ENCODE measurements around the gene DTX4. TPM values are rescaled to one million over a fixed set of nuclear protein-coding genes. Genes with fewer than 3 reads are reported as not detected.

The DTX4 gene
- polyA plus RNA-seq, 1 donor, result 43.9 TPM

DNA sequence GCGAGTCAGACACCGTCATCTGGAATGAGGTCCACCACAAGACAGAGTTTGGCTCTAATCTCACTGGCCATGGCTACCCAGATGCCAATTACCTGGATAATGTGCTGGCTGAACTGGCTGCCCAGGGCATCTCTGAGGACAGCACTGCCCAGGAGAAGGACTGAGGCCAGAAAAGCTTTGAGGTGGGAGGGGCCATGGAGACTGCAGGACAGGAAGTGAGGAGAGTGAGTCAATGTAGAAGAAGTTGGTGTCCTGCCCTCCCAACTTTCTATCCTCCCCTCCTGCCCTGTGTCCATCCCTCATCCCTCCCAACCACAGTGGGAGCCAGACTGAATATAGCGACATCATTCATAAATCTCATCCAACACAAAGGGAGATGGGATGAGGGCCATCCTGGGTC lies 32.8 kb downstream of the DTX4 start:
- Histone ChIP-seq H3K27ac (ENCODE audit: low read length) (no peak overlapping the region), H3K27me3 (ENCODE audit: control insufficient read depth, insufficient read depth, low read length) (no peaks in the 10 kb centered on the region), H3K9me3 (ENCODE audit: control insufficient read depth, low read depth, low read length) (no peaks in the 10 kb centered on the region), H3K4me1 (ENCODE audit: control insufficient read depth, insufficient read depth, low read length) (peaks cover 7% of the 10 kb centered on the region), H3K4me3 (ENCODE audit: low read length) (no peak overlapping the region), H3K36me3 (ENCODE audit: control insufficient read depth, insufficient read depth, low read length) (peaks cover 57% of the 10 kb centered on the region)
- WGBS (ENCODE audit: insufficient coverage, low lambda C conversion rate), result no CpG with 5 or more reads among the region's 3 CpGs
- no peak for DNase-seq

- no peak overlapping the region for H3K27ac ChIP-seq (ENCODE audit: low read length)
- no peak for DNase-seq
- H3K4me1 ChIP-seq (ENCODE audit: control insufficient read depth, insufficient read depth, low read length), result peaks cover 7% of the 10 kb centered on the region
- no peak overlapping the region for H3K4me3 ChIP-seq (ENCODE audit: low read length)
- H3K9me3 ChIP-seq (ENCODE audit: control insufficient read depth, low read depth, low read length), result no peaks in the 10 kb centered on the region
- peaks cover 51% of the 10 kb centered on the region for H3K36me3 ChIP-seq (ENCODE audit: control insufficient read depth, insufficient read depth, low read length)
- H3K27me3 ChIP-seq (ENCODE audit: control insufficient read depth, insufficient read depth, low read length), result no peaks in the 10 kb centered on the region
- WGBS (ENCODE audit: insufficient coverage, low lambda C conversion rate), result no CpG with 5 or more reads among the region's 7 CpGs
Observed at GRCh38 chr11:59205648-59206047, 33.7 kb downstream of the DTX4 start.

DNA sequence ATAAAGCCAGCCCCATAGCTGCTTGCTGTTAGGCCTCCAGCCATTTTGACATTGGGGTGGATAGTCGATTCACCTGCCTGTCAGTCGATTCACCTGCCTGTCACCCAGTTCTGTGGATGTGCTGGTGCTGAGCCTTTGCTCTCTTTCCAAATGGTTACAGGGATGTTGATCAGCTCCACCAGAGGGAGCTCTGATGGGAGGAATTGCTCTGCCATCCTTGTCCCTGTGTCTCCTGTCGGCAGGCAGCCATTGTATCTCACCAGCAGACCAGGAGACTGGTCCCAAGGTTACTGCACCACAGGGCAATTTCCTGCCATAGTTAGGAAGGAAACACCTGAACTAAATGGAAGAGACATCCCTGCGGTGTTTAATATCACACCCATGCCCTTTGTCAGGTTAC lies 34.7 kb downstream of the DTX4 start:
- H3K27me3 ChIP-seq (ENCODE audit: control insufficient read depth, insufficient read depth, low read length), result no peaks in the 10 kb centered on the region
- H3K9me3 ChIP-seq (ENCODE audit: control insufficient read depth, low read depth, low read length), result no peaks in the 10 kb centered on the region
- peaks cover 42% of the 10 kb centered on the region for H3K36me3 ChIP-seq (ENCODE audit: control insufficient read depth, insufficient read depth, low read length)
- H3K27ac ChIP-seq (ENCODE audit: low read length), result no peak overlapping the region
- H3K4me1 ChIP-seq (ENCODE audit: control insufficient read depth, insufficient read depth, low read length), result no peaks in the 10 kb centered on the region
- H3K4me3 ChIP-seq (ENCODE audit: low read length), result no peak overlapping the region
- DNase-seq, result peak in 1 of 2 donors; percentile 50
- no CpG with 5 or more reads among the region's 4 CpGs for WGBS (ENCODE audit: insufficient coverage, low lambda C conversion rate)

GRCh38 chr11:59207988-59208451 lies 36.1 kb downstream of the DTX4 start:
- Histone ChIP-seq H3K4me3 (ENCODE audit: low read length) (peak overlapping the region; percentile 9), H3K27me3 (ENCODE audit: control insufficient read depth, insufficient read depth, low read length) (no peaks in the 10 kb centered on the region), H3K27ac (ENCODE audit: low read length) (no peak overlapping the region), H3K9me3 (ENCODE audit: control insufficient read depth, low read depth, low read length) (no peaks in the 10 kb centered on the region), H3K4me1 (ENCODE audit: control insufficient read depth, insufficient read depth, low read length) (no peaks in the 10 kb centered on the region), H3K36me3 (ENCODE audit: control insufficient read depth, insufficient read depth, low read length) (peaks cover 30% of the 10 kb centered on the region)
- WGBS (ENCODE audit: insufficient coverage, low lambda C conversion rate), result 29% methylated on average over 4 of the region's 5 CpGs
- DNase-seq, result peak in 1 of 2 donors; percentile 38

DNA sequence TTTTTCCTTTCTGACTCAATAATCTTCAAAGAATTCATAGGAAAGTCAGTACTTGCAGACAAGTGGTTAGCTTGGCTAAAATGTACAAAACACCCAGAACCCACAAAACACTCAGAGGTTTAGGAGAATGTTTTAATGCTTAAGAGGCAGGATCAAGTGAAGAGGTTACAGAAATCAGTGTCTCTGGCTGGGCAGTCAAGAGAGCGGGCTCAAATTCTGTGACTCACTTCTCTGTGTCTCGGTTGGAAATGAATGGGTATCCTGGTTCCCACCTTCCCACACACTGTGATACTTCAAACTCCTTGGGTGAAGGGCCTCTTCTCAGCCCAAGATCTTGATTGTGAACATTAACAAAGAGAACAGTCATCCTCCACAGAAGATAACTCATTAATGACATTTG lies 37.0 kb downstream of the DTX4 start:
- H3K27ac ChIP-seq (ENCODE audit: low read length), result no peak overlapping the region
- H3K4me1 ChIP-seq (ENCODE audit: control insufficient read depth, insufficient read depth, low read length), result no peaks in the 10 kb centered on the region
- H3K9me3 ChIP-seq (ENCODE audit: control insufficient read depth, low read depth, low read length), result no peaks in the 10 kb centered on the region
- H3K27me3 ChIP-seq (ENCODE audit: control insufficient read depth, insufficient read depth, low read length), result no peaks in the 10 kb centered on the region
- WGBS (ENCODE audit: insufficient coverage, low lambda C conversion rate), result no CpG with 5 or more reads among the region's 2 CpGs
- H3K4me3 ChIP-seq (ENCODE audit: low read length), result no peak overlapping the region
- no peak for DNase-seq
- H3K36me3 ChIP-seq (ENCODE audit: control insufficient read depth, insufficient read depth, low read length), result peaks cover 26% of the 10 kb centered on the region

GRCh38 chr11:59212222-59212621 lies 40.3 kb downstream of the DTX4 start:
- Histone ChIP-seq H3K4me1 (ENCODE audit: control insufficient read depth, insufficient read depth, low read length) (no peaks in the 10 kb centered on the region), H3K9me3 (ENCODE audit: control insufficient read depth, low read depth, low read length) (no peaks in the 10 kb centered on the region), H3K27ac (ENCODE audit: low read length) (no peak overlapping the region), H3K4me3 (ENCODE audit: low read length) (peak overlapping the region; percentile 10), H3K36me3 (ENCODE audit: control insufficient read depth, insufficient read depth, low read length) (no peaks in the 10 kb centered on the region), H3K27me3 (ENCODE audit: control insufficient read depth, insufficient read depth, low read length) (no peaks in the 10 kb centered on the region)
- DNase-seq, result no peak
- WGBS (ENCODE audit: insufficient coverage, low lambda C conversion rate), result no CpG with 5 or more reads among the region's 7 CpGs

DNA sequence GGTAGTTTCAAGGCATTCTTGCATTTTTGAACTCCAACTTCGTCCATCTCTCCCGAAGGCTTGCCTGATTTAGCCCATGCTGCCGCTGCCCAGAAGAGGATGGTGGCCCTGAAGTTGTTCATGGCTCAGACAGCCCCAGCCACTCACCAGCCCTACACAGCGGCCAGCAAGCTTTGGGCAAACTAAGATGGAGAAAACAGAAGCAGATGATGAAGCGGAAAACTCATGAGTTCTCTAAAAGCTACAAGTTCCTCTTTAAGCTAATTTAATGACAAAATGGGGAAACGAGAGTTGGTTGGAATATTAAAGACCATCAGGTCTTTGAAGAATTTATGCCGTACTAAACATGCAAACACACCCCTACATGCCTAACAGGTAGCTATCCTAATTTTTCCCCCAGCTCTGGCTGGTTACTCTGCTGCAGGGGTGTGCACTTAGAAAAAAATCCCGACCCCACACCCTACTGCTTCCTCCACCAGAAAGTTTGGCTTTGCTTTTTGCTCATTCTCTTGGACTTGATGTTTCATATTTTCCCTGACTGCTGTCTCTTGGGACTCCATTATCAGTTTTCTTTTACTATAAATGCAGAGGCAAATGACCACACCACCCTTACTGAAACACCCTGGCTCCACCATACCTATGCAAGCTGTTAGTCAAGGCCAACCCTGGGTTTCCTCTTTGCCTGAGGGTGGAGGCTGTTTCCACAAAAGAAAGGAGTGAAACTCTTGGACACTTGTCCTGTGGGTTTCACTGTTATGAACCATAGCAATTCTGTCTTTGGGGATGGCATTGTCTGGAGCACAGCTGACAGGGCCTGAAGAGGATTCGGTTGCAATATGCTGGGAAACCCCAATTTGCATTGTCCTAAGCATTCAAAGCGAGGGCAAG lies 41.1 kb downstream of the DTX4 start, which contains the start of gene MPEG1:
TSS of gene MPEG1 (minus strand) at position 184 of the 888 bp plus-strand sequence. CDS start at position 122, 62 bp downstream.
- Histone ChIP-seq H3K36me3 (ENCODE audit: control insufficient read depth, insufficient read depth, low read length) (no peaks in the 10 kb centered on the region), H3K27me3 (ENCODE audit: control insufficient read depth, insufficient read depth, low read length) (no peaks in the 10 kb centered on the region), H3K27ac (ENCODE audit: low read length) (no peak within 1 kb of the TSS), H3K9me3 (ENCODE audit: control insufficient read depth, low read depth, low read length) (no peaks in the 10 kb centered on the region), H3K4me1 (ENCODE audit: control insufficient read depth, insufficient read depth, low read length) (no peaks in the 10 kb centered on the region), H3K4me3 (ENCODE audit: low read length) (peak within 1 kb of the TSS; percentile 10)
- WGBS (ENCODE audit: insufficient coverage, low lambda C conversion rate), result 100% methylated on average over 1 of the region's 10 CpGs
- DNase-seq, result no peak

DNA sequence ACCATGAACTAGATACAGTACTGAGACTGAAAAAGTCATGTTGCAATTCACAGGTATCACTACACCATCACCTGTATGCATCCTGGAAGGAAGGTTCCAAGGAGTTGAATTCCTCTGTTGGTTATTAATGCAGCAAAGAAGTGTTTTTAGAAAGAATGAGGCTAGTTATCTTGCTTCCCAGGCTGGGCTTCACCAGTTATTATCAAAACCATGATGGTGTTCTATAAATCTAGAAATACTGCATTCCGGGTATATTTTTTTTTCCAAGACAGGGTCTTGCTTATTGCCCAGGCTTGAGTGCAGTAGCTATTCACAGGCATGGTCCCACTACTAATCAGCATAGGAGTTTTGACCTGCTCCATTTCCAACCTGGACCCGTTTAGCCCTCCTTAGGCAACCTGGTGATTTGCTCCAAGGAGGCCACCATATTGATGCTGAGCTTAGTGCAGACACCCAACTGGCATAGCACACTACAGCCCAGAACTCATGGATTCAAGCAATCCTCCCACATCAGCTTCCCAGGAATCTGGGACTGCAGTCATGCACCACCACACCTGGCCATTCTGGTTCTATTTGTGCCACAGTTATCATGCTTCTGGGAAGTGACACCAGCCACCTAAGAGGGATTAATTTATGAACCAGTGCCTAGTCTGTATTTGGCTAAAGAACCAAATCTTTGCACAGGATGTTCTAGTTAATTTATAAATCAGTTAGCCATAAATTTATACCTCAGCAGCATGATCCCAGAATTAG lies 42.4 kb downstream of the DTX4 start:
- H3K4me3 ChIP-seq (ENCODE audit: low read length), result no peak overlapping the region
- 100% methylated on average over 1 of the region's 2 CpGs for WGBS (ENCODE audit: insufficient coverage, low lambda C conversion rate)

DNA sequence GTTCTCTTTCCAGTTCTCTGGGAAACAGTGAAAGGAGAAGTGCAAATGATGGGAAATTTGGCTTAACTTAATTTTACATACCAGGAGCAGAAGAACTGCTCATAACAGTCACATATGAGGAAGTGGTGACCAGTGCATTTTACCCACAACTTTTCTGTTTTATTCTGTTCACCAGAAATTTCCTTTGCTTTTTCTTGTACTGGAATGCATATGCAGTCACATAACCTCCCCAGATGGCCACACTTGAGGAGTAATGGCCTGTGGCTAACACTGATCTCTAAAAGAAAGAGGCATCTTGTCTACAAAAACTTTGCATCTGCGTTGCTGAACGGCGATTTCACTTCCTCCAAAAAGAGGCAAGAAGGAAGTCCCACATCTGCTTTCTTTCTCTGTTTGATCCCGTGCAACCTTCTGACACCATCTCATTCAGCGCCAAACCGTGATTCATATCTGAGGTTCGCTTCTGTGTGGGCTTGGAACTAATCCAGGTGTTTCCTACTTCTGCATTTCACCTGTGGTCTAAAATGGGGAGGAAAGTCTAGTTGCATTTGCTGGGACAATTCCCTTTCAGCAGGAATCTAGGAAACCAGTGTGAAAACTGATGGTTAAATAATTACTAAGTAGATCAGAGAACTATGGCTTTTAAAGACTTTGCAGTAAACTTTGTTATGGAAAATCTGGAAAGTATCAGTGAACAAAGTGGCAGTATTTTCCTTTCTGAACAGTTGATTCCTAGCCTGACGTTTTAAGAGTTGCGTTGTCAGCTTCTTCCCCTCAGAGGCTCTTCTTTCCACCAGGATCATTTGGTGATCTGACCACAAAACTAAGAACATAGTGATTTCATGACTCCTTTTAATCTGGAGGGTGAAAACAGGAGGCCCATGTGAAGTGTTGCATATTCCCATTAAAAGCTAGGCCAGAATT lies 45.0 kb downstream of the DTX4 start:
- no peaks in the 10 kb centered on the region for H3K27me3 ChIP-seq (ENCODE audit: control insufficient read depth, insufficient read depth, low read length)
- H3K27ac ChIP-seq (ENCODE audit: low read length), result no peak overlapping the region
- H3K36me3 ChIP-seq (ENCODE audit: control insufficient read depth, insufficient read depth, low read length), result no peaks in the 10 kb centered on the region
- H3K4me1 ChIP-seq (ENCODE audit: control insufficient read depth, insufficient read depth, low read length), result no peaks in the 10 kb centered on the region
- no peaks in the 10 kb centered on the region for H3K9me3 ChIP-seq (ENCODE audit: control insufficient read depth, low read depth, low read length)
- DNase-seq, result peak in 1 of 2 donors; percentile 30
- WGBS (ENCODE audit: insufficient coverage, low lambda C conversion rate), result no CpG with 5 or more reads among the region's 9 CpGs
- no peak overlapping the region for H3K4me3 ChIP-seq (ENCODE audit: low read length)

More for the DNA sequence above, 42.4 kb downstream of the DTX4 start:
- Histone ChIP-seq H3K36me3 (ENCODE audit: control insufficient read depth, insufficient read depth, low read length) (no peaks in the 10 kb centered on the region), H3K27me3 (ENCODE audit: control insufficient read depth, insufficient read depth, low read length) (no peaks in the 10 kb centered on the region), H3K9me3 (ENCODE audit: control insufficient read depth, low read depth, low read length) (no peaks in the 10 kb centered on the region), H3K27ac (ENCODE audit: low read length) (no peak overlapping the region), H3K4me1 (ENCODE audit: control insufficient read depth, insufficient read depth, low read length) (no peaks in the 10 kb centered on the region)
- no peak for DNase-seq

GRCh38 chr11:59218319-59218718 lies 46.4 kb downstream of the DTX4 start:
- H3K27ac ChIP-seq (ENCODE audit: low read length), result no peak overlapping the region
- no peaks in the 10 kb centered on the region for H3K9me3 ChIP-seq (ENCODE audit: control insufficient read depth, low read depth, low read length)
- WGBS (ENCODE audit: insufficient coverage, low lambda C conversion rate), result 93% methylated on average over 3 of the region's 4 CpGs
- no peaks in the 10 kb centered on the region for H3K4me1 ChIP-seq (ENCODE audit: control insufficient read depth, insufficient read depth, low read length)
- H3K4me3 ChIP-seq (ENCODE audit: low read length), result no peak overlapping the region
- no peaks in the 10 kb centered on the region for H3K27me3 ChIP-seq (ENCODE audit: control insufficient read depth, insufficient read depth, low read length)
- DNase-seq, result no peak
- H3K36me3 ChIP-seq (ENCODE audit: control insufficient read depth, insufficient read depth, low read length), result no peaks in the 10 kb centered on the region
